SH-SY5Y (cell line): ENCODE measurements around the gene TARBP1.

Experiments used
- GATA2 ChIP-seq: IDR thresholded peaks from 2 replicates; pipeline ENCODE4 v1.6.1; 2011; ENCODE audit warnings: mild to moderate bottlenecking, low read depth, low read length
- GATA3 ChIP-seq: IDR thresholded peaks from 2 replicates; pipeline ENCODE4 v1.6.1; 2011; ENCODE audit warnings: low read depth, mild to moderate bottlenecking, low read length, moderate library complexity

- TF ChIP-seq GATA2: no peak
- no peak for TF ChIP-seq GATA3
These were observed 46.3 kb upstream of the TARBP1 start for GRCh38 chr1:234525099-234525799.
